Hepatic stellate cell (primary cell): ENCODE data around the gene CLDN15.
"Not testable (repeated sequence)": the region's sequence is repeated elsewhere in the genome, so short reads cannot be mapped to it uniquely, and the experiment has no call there.

Experiments
- DNase-seq: peaks from one replicate; pipeline ENCODE4 v3.0.0; 2011; ENCODE audit warnings: low spot score

The CLDN15 gene

GRCh38 chr7:101200504-101200861 lies 37.1 kb downstream of the CLDN15 start:
- no peak for DNase-seq

DNA sequence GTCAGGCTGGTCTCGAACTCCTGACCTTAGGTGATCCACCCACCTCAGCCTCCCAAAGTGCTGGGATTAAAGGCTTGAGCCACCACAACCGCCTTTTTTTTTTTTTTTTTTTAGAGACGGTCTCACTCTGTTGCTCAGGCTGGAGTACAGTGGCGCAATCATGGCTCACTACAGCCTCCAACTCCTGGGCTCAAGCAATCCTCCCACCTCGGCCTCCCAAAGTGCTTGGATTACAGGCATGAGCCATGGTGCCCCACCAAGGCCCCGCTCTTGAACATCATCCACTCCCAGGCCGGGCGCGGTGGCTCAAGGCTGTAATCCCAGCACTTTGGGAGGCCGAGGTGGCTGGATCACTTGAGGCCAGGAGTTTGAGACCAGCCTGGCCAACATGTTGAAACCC lies 38.1 kb downstream of the CLDN15 start:
- not testable (repeated sequence) for DNase-seq

DNA sequence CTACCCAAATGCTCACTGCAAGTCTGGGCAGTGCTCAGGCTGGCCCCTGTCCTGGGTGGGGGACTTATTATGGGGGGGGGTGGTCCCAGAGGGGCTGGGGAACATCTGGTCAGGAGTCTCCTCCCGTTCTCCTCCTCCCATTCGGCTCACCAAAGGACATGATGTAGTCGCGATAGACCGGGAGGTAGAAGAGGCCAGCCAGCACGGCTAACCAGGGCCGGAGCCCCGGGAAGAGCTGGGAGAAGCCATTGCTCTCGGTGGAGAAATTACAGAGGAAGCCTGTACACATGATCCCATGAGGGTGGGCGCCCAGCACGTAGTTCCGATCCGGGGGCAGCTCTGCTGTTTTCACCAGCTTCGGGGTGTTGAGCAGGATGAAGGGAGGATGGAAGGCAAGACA lies 39.1 kb downstream of the CLDN15 start:
- no peak for DNase-seq

DNA sequence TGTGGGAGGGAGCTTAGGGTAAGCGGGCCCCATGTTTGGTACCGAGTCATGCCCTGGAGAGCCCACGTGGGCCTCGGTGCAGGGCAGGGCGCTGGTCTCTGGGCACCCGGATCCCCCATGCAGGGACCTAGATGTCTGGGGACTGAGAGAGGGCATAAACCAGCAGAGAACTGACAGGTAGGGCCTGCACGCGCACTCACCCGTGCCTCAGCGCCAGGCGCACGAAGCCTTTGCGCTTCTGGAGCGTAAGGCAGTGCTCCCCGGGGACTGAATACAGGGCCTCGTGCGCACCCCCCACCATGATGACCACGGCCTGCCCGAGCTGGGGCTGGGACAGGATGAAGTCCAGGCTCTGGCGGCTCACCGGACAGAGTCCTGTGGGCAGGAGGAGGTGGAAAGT lies 39.6 kb downstream of the CLDN15 start:
- no peak for DNase-seq

DNA sequence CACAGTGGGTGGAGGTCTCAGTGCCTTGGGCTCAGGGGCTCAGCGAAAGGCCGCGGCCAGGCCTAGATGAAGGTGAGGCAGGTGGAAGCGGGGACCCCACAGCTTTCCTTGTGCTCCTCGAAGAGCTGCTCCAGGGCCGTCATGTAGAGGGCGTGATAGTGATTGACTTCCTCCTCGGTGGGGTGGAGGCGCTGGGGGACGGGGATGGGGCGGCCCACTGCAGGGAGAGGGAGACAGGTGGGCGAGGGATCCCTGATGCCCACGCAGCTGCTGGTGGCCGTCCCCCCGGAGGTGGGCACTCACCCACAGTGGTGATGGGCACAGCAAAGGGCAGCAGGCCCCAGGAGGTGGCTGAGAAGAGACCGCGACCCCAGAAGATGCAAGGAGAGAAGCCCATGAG lies 41.7 kb downstream of the CLDN15 start:
- no peak for DNase-seq

GRCh38 chr7:101189109-101189508 lies 48.5 kb downstream of the CLDN15 start:
- no peak for DNase-seq

DNA sequence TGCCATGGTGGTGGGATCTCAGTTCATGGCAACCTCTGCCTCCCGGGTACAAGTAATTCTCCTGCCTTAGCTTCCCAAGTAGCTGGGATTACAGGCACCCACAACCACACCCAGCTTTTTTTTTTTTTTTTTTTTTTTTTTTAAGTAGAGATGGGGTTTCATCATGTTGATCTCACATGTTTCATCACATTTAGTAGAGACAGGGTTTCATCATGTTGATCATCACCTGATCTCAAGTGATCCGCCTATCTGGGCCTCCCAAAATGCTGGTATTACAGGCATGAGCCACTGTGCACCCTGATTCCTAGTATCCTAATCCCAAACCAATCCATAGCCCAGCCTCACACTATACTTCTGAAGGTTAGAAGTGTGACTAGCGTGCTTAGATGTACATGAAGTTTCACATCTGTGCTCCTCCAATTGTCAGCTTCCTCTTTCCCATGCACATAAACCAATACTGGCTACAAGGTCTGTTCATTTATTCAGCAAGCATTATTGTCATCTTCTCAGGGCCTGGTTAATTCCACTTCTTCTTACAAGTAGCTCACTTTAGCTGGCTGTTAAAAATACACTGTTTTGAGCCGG lies 50.7 kb downstream of the CLDN15 start:
- no peak for DNase-seq

DNA sequence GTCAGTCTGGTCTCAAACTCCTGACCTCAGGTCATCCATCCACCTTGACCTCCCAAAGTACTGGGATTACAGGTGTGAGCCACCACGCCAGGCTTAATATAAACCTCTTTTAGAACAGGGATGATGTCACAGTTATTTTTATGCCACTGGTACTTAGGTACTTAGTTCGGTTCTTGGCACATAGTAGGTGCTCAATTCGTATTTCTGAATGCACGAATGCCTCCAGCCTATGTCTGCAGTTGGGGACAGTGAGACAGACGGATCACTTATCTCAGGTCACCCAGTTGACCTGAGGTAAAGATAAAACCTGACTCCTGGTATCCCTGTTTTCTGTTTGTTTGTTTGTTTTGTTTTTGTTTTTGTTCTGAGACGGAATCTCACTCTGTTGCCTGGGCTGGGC lies 51.4 kb downstream of the CLDN15 start:
- no peak for DNase-seq

- no peak for DNase-seq
Observed at GRCh38 chr7:101185258-101185839, 52.3 kb downstream of the CLDN15 start.
